HG02610 (cell line): Measurements from ENCODE around the gene ZCCHC8.
"Not testable (repeated sequence)": the region's sequence is repeated elsewhere in the genome, so short reads cannot be mapped to it uniquely, and the experiment has no call there.

Source experiments
- ATAC-seq: cut with Tn5 transposase; IDR thresholded peaks from one replicate; pipeline ENCODE4 v1.9.1; 2021; ENCODE audit warnings: mild to moderate bottlenecking, moderate library complexity; ENCODE audit not compliant: unreplicated experiment

The ZCCHC8 gene

DNA sequence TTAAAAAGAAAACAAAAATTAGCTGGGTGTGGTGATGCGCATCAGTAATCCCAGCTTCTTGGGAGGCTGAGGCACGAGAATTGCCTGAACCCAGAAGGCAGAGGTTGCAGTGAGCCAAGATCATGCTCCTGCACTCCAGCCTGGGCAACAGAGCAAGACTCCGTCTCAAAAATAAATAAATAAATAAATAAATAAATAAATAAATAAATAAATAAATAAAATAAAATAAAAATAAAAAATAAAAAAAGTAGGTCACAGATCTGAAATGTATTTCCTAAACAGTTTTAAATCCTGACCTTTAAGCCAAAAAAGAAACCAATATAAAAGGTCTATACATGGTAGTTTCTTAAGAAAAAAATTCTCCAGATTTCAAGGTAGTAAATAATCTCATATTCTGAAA, 12.3 kb upstream of the ZCCHC8 start:
- not testable (repeated sequence) for ATAC-seq

DNA sequence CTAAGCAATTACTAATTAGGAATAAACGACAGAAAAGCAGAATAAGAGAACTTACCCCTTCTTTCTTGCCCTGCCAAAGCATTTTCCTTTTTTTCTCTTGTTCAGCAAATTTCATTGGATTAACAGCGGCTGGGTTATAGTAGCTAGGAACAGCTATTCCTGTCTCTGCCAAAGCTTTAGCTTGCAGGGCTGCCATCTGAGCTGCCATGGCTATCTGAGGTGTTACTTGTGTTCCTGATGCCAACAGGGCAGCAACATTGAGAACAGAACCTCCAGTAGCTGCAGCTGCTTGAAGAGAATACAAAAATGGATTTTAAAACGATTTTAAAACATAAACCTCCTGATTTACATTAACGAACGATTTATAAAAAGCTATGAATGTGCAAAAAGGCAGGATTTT, 7.4 kb upstream of the ZCCHC8 start:
- ATAC-seq: no peak

- no peak for ATAC-seq
These were observed 5.7 kb upstream of the ZCCHC8 start for GRCh38 chr12:122506393-122506938.

- ATAC-seq: no peak
These were observed 4.8 kb upstream of the ZCCHC8 start for GRCh38 chr12:122505419-122506051.

- ATAC-seq: no peak
These were observed 3.3 kb upstream of the ZCCHC8 start for GRCh38 chr12:122503783-122504590.

DNA sequence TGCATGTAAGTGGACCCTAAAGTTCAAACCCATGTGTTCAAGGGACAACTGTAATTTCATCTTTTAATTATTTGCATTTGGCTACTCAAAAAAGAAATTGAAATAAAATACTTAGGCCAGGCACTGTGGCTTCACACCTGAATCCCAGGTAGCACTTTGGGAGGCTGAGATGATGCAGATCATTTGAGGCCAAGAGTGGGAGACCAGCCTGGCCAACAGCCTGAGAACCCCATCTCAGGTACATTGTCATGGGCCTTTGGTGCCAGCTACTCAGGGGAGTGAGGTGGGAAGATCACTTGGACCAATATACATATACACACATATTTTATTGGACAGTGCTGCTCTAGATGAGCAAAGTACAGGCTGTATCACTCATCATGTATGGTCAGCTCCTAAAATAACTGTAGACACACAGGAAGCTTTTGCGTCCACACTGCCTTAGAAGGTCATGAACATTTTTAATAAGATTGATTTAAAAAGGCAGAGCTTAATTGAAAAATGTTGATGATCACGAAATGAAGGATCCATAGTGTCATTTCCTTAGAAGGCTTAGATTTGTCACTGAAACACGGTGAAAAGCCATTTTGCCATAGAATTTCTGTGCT, 2.5 kb upstream of the ZCCHC8 start:
- no peak for ATAC-seq

GRCh38 chr12:122501489-122501989, 807 bp upstream of the ZCCHC8 start:
- ATAC-seq: no peak

- ATAC-seq: peak; percentile 12
These were observed 594 bp downstream of the ZCCHC8 start for GRCh38 chr12:122499991-122500684.

GRCh38 chr12:122495258-122495657, 5.5 kb downstream of the ZCCHC8 start:
- ATAC-seq: no peak

- ATAC-seq: not testable (repeated sequence)
These were observed 7.5 kb downstream of the ZCCHC8 start for GRCh38 chr12:122493222-122493621.

DNA sequence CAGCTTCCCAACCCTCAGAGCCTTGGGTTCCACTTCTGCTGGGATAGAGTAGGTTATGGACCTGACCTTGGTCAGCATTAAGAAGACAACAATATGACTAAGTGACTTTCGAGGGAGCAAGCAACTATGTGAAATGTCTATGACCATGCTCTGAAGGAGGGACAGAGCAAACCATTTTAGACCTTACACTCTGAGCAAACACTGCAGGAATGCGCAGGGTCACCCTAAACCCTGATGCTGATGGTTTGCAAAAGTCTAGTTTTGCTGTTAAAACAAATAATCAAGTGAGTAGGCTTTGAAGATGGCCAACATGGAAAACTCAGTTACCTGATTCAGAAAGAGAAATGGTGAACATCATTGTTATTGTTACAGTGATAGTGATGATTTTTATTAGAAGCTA, 8.7 kb downstream of the ZCCHC8 start:
- no peak for ATAC-seq

GRCh38 chr12:122489038-122489437, 11.7 kb downstream of the ZCCHC8 start:
- ATAC-seq: no peak

- ATAC-seq: not testable (repeated sequence)
These were observed 12.9 kb downstream of the ZCCHC8 start for GRCh38 chr12:122487807-122488206.

- ATAC-seq: no peak
These were observed 13.8 kb downstream of the ZCCHC8 start for GRCh38 chr12:122486805-122487426.

DNA sequence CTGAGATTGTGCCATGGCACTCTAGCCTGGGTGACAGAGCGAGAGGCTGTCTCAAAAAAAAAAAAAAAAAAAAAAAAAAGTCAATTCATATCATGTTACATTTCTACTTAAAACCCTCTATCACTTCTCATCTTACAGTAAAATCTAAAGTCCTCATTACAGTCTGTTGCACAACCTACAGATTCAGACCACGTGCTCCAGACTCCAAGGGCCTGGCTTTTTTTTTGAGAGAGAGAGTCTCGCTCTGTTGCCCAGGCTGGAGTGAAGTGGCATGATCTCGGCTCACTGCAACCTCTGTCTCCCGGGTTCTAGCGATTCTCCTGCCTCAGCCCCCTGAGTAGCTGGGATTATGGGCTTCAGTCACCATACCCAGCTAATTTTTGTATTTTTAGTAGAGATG, 14.4 kb downstream of the ZCCHC8 start:
- not testable (repeated sequence) for ATAC-seq

DNA sequence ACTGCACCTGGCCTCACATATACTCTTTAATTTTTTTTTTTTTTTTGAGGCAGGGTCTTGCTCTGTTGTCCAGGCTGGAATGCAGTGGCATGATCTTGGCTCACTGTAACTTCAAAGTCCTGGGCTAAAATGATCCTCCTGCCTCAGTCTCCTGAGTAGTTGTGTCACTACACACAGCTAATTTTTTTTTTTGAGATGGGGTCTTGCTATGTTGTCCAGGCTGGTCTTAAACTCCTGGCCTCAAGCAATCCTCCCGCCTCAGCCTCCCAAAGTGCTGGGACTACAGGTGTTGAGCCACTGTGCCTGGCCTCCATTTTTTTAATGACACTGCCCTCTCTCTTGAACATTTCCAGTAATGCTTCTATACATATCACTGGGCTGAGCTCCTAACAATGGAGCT, 16.3 kb downstream of the ZCCHC8 start:
- ATAC-seq: not testable (repeated sequence)

GRCh38 chr12:122483969-122484368, 16.8 kb downstream of the ZCCHC8 start:
- no peak for ATAC-seq

GRCh38 chr12:122481861-122482260, 18.9 kb downstream of the ZCCHC8 start:
- ATAC-seq: no peak

DNA sequence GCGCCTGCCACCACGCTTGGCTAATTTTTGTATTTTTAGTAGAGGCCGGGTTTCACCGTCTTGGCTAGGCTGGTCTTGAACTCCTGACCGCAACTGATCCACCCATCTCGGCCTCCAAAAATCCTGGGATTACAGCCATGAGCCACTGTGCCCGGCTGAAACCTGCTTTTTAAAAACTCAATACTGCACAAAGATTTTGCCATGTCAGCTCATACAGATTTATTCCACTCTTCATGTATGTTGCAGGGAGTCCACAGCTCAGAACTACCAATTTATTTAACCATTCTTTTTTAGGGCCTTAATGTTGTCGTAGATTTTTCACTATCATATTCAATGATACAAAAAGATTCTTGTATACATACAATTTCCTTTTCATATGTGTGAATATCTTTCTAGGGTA, 20.0 kb downstream of the ZCCHC8 start:
- no peak for ATAC-seq

- ATAC-seq: peak; percentile 3
These were observed 26.4 kb downstream of the ZCCHC8 start for GRCh38 chr12:122474324-122474716.
